Measurements from ENCODE around the gene HPS5. TPM values are rescaled to one million over a fixed set of nuclear protein-coding genes. Genes with fewer than 3 reads are reported as not detected.

Gene HPS5
- total and polyA plus RNA-seq, 2 of the 13 experiments (the other 11 are each of a cell fraction or from before 2014, with no cell fraction given), result 6.6 to 25.5 TPM

- Histone ChIP-seq H3K4me2 (ENCODE audit: low read depth, low read length) (no peak overlapping the region), H3K4me1 (ENCODE audit: insufficient read depth, low read length) (peaks cover 73% of the 10 kb centered on the region), H3K9ac (ENCODE audit: insufficient read depth, low read depth, low read length) (no peak overlapping the region), H4K20me1 (ENCODE audit: insufficient read depth, low read length) (no peaks in the 10 kb centered on the region), H2AFZ (ENCODE audit: low read length) (no peak overlapping the region), H3K27ac (ENCODE audit: extremely low read length, insufficient read depth, low read length) (no peak overlapping the region), H3K9me3 (ENCODE audit: low read length) (no peaks in the 10 kb centered on the region), H3K27me3 (ENCODE audit: control insufficient read depth in 1 of 2, insufficient read depth in 2 of 2, low read length in 2 of 2) (no peaks in the 10 kb centered on the region), H3K36me3 (replicated peaks in 1 of 2; ENCODE audit: control insufficient read depth in 1 of 2, insufficient read depth in 2 of 2, low read length in 2 of 2) (no peaks in the 10 kb centered on the region), H3K79me2 (ENCODE audit: insufficient read depth, low read length) (peaks cover 2% of the 10 kb centered on the region), H3K4me3 (replicated peaks in 1 of 3; ENCODE audit: insufficient read depth in 1 of 3, low read depth in 2 of 3, low read length in 3 of 3) (no peak overlapping the region)
- in situ Hi-C loops (cut with HindIII; ENCODE audit: extremely low pct_ligation_motif_present, low pct_unique_long_range_greater_than_20kb), result no loop called here
- ATAC-seq (no peak), DNase-seq (ENCODE audit: low spot score) (no peak), FAIRE-seq (no peak)
- BruUV-seq (replicated peaks), result no TSS peak
- TF ChIP-seq NCOR1 (IDR thresholded peaks at IDR 0.05; ENCODE audit: borderline replicate concordance, low read length) (no peak), ZNF503 (CRISPR knock-in tag; IDR thresholded peaks at IDR 0.05) (no peak), ZNF629 (CRISPR knock-in tag; conservative IDR thresholded peaks at IDR 0.05) (no peak), TAF1 (CRISPR knock-in tag; IDR thresholded peaks at IDR 0.05) (no peak), ZNF337 (CRISPR knock-in tag; IDR thresholded peaks at IDR 0.05; ENCODE audit: borderline replicate concordance, low read depth) (no peak), ZNF350 (CRISPR knock-in tag; IDR thresholded peaks at IDR 0.05; ENCODE audit: borderline replicate concordance, low read depth) (no peak), TAF15 (IDR thresholded peaks at IDR 0.05; ENCODE audit: low read depth, low read length, poor library complexity, severe bottlenecking) (no peak), DDIT3 (CRISPR knock-in tag; IDR thresholded peaks at IDR 0.05) (no peak), TSC22D2 (CRISPR knock-in tag; IDR thresholded peaks at IDR 0.05; ENCODE audit: borderline replicate concordance) (no peak), ZNF605 (CRISPR knock-in tag; IDR thresholded peaks at IDR 0.05) (no peak), ZNF224 (CRISPR knock-in tag; IDR thresholded peaks at IDR 0.05) (no peak)
- TF ChIP-seq, protein P1, sequence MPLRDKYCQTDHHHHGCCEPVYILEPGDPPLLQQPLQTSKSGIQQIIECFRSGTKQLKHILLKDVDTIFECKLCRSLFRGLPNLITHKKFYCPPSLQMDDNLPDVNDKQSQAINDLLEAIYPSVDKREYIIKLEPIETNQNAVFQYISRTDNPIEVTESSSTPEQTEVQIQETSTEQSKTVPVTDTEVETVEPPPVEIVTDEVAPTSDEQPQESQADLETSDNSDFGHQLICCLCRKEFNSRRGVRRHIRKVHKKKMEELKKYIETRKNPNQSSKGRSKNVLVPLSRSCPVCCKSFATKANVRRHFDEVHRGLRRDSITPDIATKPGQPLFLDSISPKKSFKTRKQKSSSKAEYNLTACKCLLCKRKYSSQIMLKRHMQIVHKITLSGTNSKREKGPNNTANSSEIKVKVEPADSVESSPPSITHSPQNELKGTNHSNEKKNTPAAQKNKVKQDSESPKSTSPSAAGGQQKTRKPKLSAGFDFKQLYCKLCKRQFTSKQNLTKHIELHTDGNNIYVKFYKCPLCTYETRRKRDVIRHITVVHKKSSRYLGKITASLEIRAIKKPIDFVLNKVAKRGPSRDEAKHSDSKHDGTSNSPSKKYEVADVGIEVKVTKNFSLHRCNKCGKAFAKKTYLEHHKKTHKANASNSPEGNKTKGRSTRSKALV (CRISPR knock-in tag; IDR thresholded peaks at IDR 0.05), result no peak
- ChIA-PET CTCF (ENCODE audit: low intra/inter-chr PET ratio, low total read pairs) (no interaction called here), POLR2A (interaction anchor here (1.1 kb wide), 1 partner anchor 7 kb away, joined by 3 read pairs; no protein-coding TSS in a partner anchor)
- intact Hi-C loops (cut with micrococcal nuclease; ENCODE audit: unreplicated experiment), result no loop called here
- 93% methylated on average over 3 of the region's 3 CpGs for WGBS (ENCODE audit: low lambda C conversion rate)
Observed at GRCh38 chr11:18229501-18229900, 92.4 kb downstream of the HPS5 start.

Small RNA genes lying within 50 kb of the gene (small RNA-seq; reads per million reads assigned to genes)
- 0 reads per million in 3 experiments for gene RNA5SP333 (ENCODE audit: insufficient read depth in 2 of 3, insufficient read length in 3 of 3, low read depth in 2 of 3, low replicate concordance in 1 of 3)
- 0 reads per million in 3 experiments for gene RNA5SP334 (ENCODE audit: insufficient read depth in 2 of 3, insufficient read length in 3 of 3, low read depth in 2 of 3, low replicate concordance in 1 of 3)

Other genes with a start within 250 kb of the HPS5 start
- gene SAAL1, start 216.1 kb downstream of the HPS5 start, total RNA-seq (2016; rRNA removed; fragmentation: Illumina TruSeq; extraction: Trizol), result 45.7 and 46.0 TPM in 2 replicates
- 12.3 and 16.5 TPM in 2 replicates for gene SAAL1, start 216.1 kb downstream of the HPS5 start, polyA plus RNA-seq (2011; rRNA removed)
- not detected in 2 replicates for gene MRGPRX3, start 189.6 kb downstream of the HPS5 start, total RNA-seq (2016; rRNA removed; fragmentation: Illumina TruSeq; extraction: Trizol)
- 0.51 and 0.53 TPM in 2 replicates for gene MRGPRX3, start 189.6 kb downstream of the HPS5 start, polyA plus RNA-seq (2011; rRNA removed)
- 0.18 and 0.36 TPM in 2 replicates for gene MRGPRX4, start 149.3 kb downstream of the HPS5 start, total RNA-seq (2016; rRNA removed; fragmentation: Illumina TruSeq; extraction: Trizol)
- 0.12 and 0.18 TPM in 2 replicates for gene MRGPRX4, start 149.3 kb downstream of the HPS5 start, polyA plus RNA-seq (2011; rRNA removed)
- gene SAA4, start 85.3 kb downstream of the HPS5 start, total RNA-seq (2016; rRNA removed; fragmentation: Illumina TruSeq; extraction: Trizol), result 147 and 253 TPM in 2 replicates
- 53.4 and 94.1 TPM in 2 replicates for gene SAA4, start 85.3 kb downstream of the HPS5 start, polyA plus RNA-seq (2011; rRNA removed)
- 0.27 TPM in 1 of 2 replicates, not detected in the other for gene SAA2, start 73.5 kb downstream of the HPS5 start, total RNA-seq (2016; rRNA removed; fragmentation: Illumina TruSeq; extraction: Trizol)
- 0.12 TPM in 1 of 2 replicates, not detected in the other for gene SAA2, start 73.5 kb downstream of the HPS5 start, polyA plus RNA-seq (2011; rRNA removed)
- not detected in 2 replicates for gene SAA1, start 55.9 kb downstream of the HPS5 start, total RNA-seq (2016; rRNA removed; fragmentation: Illumina TruSeq; extraction: Trizol)
- not detected in 2 replicates for gene SAA1, start 55.9 kb downstream of the HPS5 start, polyA plus RNA-seq (2011; rRNA removed)
- 51.4 and 70.0 TPM in 2 replicates for gene GTF2H1, start 427 bp upstream of the HPS5 start, total RNA-seq (2016; rRNA removed; fragmentation: Illumina TruSeq; extraction: Trizol)
- gene GTF2H1, start 427 bp upstream of the HPS5 start, polyA plus RNA-seq (2011; rRNA removed), result 15.2 and 15.7 TPM in 2 replicates
- gene LDHA, start 72.4 kb upstream of the HPS5 start, total RNA-seq (2016; rRNA removed; fragmentation: Illumina TruSeq; extraction: Trizol), result 805 and 1,257 TPM in 2 replicates
- 1,112 and 1,547 TPM in 2 replicates for gene LDHA, start 72.4 kb upstream of the HPS5 start, polyA plus RNA-seq (2011; rRNA removed)
- not detected in 2 replicates for gene LDHC, start 90.2 kb upstream of the HPS5 start, total RNA-seq (2016; rRNA removed; fragmentation: Illumina TruSeq; extraction: Trizol)
- not detected in 2 replicates for gene LDHC, start 90.2 kb upstream of the HPS5 start, polyA plus RNA-seq (2011; rRNA removed)
- not detected in 2 replicates for gene LDHAL6A, start 133.7 kb upstream of the HPS5 start, total RNA-seq (2016; rRNA removed; fragmentation: Illumina TruSeq; extraction: Trizol)
- not detected in 2 replicates for gene LDHAL6A, start 133.7 kb upstream of the HPS5 start, polyA plus RNA-seq (2011; rRNA removed)
- 69.3 and 96.3 TPM in 2 replicates for gene TSG101, start 204.8 kb upstream of the HPS5 start, total RNA-seq (2016; rRNA removed; fragmentation: Illumina TruSeq; extraction: Trizol)
- gene TSG101, start 204.8 kb upstream of the HPS5 start, polyA plus RNA-seq (2011; rRNA removed), result 200 and 206 TPM in 2 replicates